Endodermal cell (in vitro differentiated cells): ENCODE results near the gene SLC36A4. TPM values are rescaled to one million over a fixed set of nuclear protein-coding genes. Genes with fewer than 3 reads are reported as not detected.

ENCODE experiments used
- DNase-seq: peaks from one replicate; pipeline ENCODE4 v3.0.0-alpha.2; 2017
- H3K27ac ChIP-seq: 2 replicates; pipeline ENCODE4 v1.5.1; 2013; ENCODE audit warnings: mild to moderate bottlenecking, low read depth, low read length, moderate library complexity
- H3K27me3 ChIP-seq: 2 replicates; pipeline ENCODE4 v1.6.1; 2013; ENCODE audit warnings: mild to moderate bottlenecking, low read length, moderate library complexity; ENCODE audit not compliant: insufficient read depth, control insufficient read depth, poor library complexity, severe bottlenecking
- H3K36me3 ChIP-seq: 2 replicates; pipeline ENCODE4 v1.7.0; 2013; ENCODE audit warnings: mild to moderate bottlenecking, low read length, moderate library complexity; ENCODE audit not compliant: control insufficient read depth, insufficient read depth
- H3K4me1 ChIP-seq: one replicate; pipeline ENCODE4 v1.7.0; 2013; ENCODE audit warnings: low read length; ENCODE audit not compliant: control insufficient read depth, insufficient read depth
- H3K4me3 ChIP-seq: 2 replicates; pipeline ENCODE4 v1.5.1; 2013; ENCODE audit warnings: mild to moderate bottlenecking, low read length, moderate library complexity
- H3K9ac ChIP-seq: 2 replicates; pipeline ENCODE4 v1.6.1; 2013; ENCODE audit warnings: mild to moderate bottlenecking, low read length, moderate library complexity; ENCODE audit not compliant: poor library complexity, severe bottlenecking; ENCODE audit errors: extremely low read depth
- H3K9me3 ChIP-seq: 2 replicates; pipeline ENCODE4 v1.6.1; 2013; ENCODE audit warnings: mild to moderate bottlenecking, low read length, moderate library complexity; ENCODE audit not compliant: control insufficient read depth
- H3K27ac Mint-ChIP-seq: 2 replicates; pipeline ENCODE4 v1.8.0; 2020; ENCODE audit warnings: mixed read lengths
- H3K27me3 Mint-ChIP-seq: 2 replicates; pipeline ENCODE4 v1.8.0; 2021; ENCODE audit warnings: mild to moderate bottlenecking, mixed read lengths; ENCODE audit not compliant: insufficient read depth
- H3K36me3 Mint-ChIP-seq: 2 replicates; pipeline ENCODE4 v1.8.0; 2020; ENCODE audit warnings: low read depth, mixed read lengths
- H3K4me1 Mint-ChIP-seq: 2 replicates; pipeline ENCODE4 v1.8.0; 2020; ENCODE audit warnings: mixed read lengths
- H3K4me3 Mint-ChIP-seq: 2 replicates; pipeline ENCODE4 v1.8.0; 2020; ENCODE audit warnings: mild to moderate bottlenecking, moderate library complexity, mixed read lengths
- H3K9me3 Mint-ChIP-seq: 2 replicates; pipeline ENCODE4 v1.8.0; 2020; ENCODE audit warnings: mild to moderate bottlenecking, mixed read lengths
- CTCF ChIP-seq: fragments of 200-600 bp; sonication (generic); conservative IDR thresholded peaks from 2 replicates; pipeline ENCODE4 v1.5.0; 2021; ENCODE audit warnings: antibody characterized with exemption, mild to moderate bottlenecking
- WGBS, 2 experiments: methylation state at CpG; one replicate each; pipeline versions ENCODE4 v1.1.5 to v1.1.7; 2013; ENCODE audit warnings: missing lambda C conversion rate in 2 of 2, mixed read lengths in 1 of 2; ENCODE audit not compliant: insufficient coverage in 1 of 2, insufficient read length in 1 of 2; 5-methylcytosine and 5-hydroxymethylcytosine counted together
- total RNA-seq, 2 donors: library from RNA; stranded (reverse); fragmentation: NEBNext Ultra II Directional in 1 of 2; extraction: Animal tissue kit (Norgen Biotek cat#: 25700) in 1 of 2; gene quantifications; 2 replicates in 1 of 2; 3 replicates in 1 of 2; pipeline ENCODE4 v1.2.1, GENCODE V29; 2021

The SLC36A4 gene
- total RNA-seq, 2 donors from 2014 or later, result 31.7 to 47.5 TPM

- Mint-ChIP-seq H3K9me3 (no peaks in the 10 kb centered on the region), H3K27ac (no peak overlapping the region), H3K4me1 (peaks cover 3% of the 10 kb centered on the region), H3K4me3 (no peak overlapping the region), H3K36me3 (peaks cover 4% of the 10 kb centered on the region), H3K27me3 (no peaks in the 10 kb centered on the region)
- Histone ChIP-seq H3K4me1 (no peaks in the 10 kb centered on the region), H3K36me3 (peaks cover under 1% of the 10 kb centered on the region), H3K9me3 (peaks cover 7% of the 10 kb centered on the region), H3K27ac (no peak overlapping the region), H3K9ac (no peak overlapping the region), H3K27me3 (no peaks in the 10 kb centered on the region), H3K4me3 (no peak overlapping the region)
- DNase-seq, result no peak
- no peak for TF ChIP-seq CTCF
Measured at GRCh38 chr11:93143186-93143585, 54.6 kb downstream of the SLC36A4 start.

GRCh38 chr11:93133488-93134109, 64.2 kb downstream of the SLC36A4 start:
- Mint-ChIP-seq H3K9me3 (no peaks in the 10 kb centered on the region), H3K4me3 (no peak overlapping the region), H3K36me3 (peaks cover 5% of the 10 kb centered on the region), H3K27me3 (no peaks in the 10 kb centered on the region), H3K27ac (no peak overlapping the region), H3K4me1 (peaks cover 5% of the 10 kb centered on the region)
- DNase-seq, result no peak
- Histone ChIP-seq H3K4me1 (no peaks in the 10 kb centered on the region), H3K36me3 (no peaks in the 10 kb centered on the region), H3K27ac (no peak overlapping the region), H3K4me3 (no peak overlapping the region), H3K9ac (no peak overlapping the region), H3K27me3 (no peaks in the 10 kb centered on the region), H3K9me3 (no peaks in the 10 kb centered on the region)
- WGBS, 2 experiments, result 86 to 100% methylated on average over 2 to 4 of the region's 4 CpGs
- no peak for TF ChIP-seq CTCF

GRCh38 chr11:93132836-93133235, 65.0 kb downstream of the SLC36A4 start:
- WGBS, 2 experiments, result 86 to 100% methylated on average over 1 of the region's 1 CpG
- H3K36me3 ChIP-seq, result no peaks in the 10 kb centered on the region
- no peaks in the 10 kb centered on the region for H3K4me1 ChIP-seq
- no peak for TF ChIP-seq CTCF
- H3K27me3 ChIP-seq, result no peaks in the 10 kb centered on the region
- no peak overlapping the region for H3K9ac ChIP-seq
- peaks cover 5% of the 10 kb centered on the region for H3K4me1 Mint-ChIP-seq
- no peak overlapping the region for H3K4me3 Mint-ChIP-seq
- DNase-seq, result no peak
- H3K36me3 Mint-ChIP-seq, result peaks cover 5% of the 10 kb centered on the region
- no peak overlapping the region for H3K27ac ChIP-seq
- H3K9me3 ChIP-seq, result no peaks in the 10 kb centered on the region
- H3K27ac Mint-ChIP-seq, result no peak overlapping the region
- no peaks in the 10 kb centered on the region for H3K9me3 Mint-ChIP-seq
- no peaks in the 10 kb centered on the region for H3K27me3 Mint-ChIP-seq
- H3K4me3 ChIP-seq, result no peak overlapping the region
